Prostate gland (tissue), 2 donors: ENCODE data around the gene CLECL1.

Source experiments
- CTCF ChIP-seq, 4 experiments: fragments of 200-600 bp in 2 of 4; fragments of 450-650 bp in 2 of 4; sonication (generic) in 2 of 4; IDR thresholded peaks; 1 replicate in 3 of 4; 2 replicates in 1 of 4; pipeline ENCODE4 v1.5.1; 2016 to 2019; ENCODE audit warnings: antibody characterized with exemption in 4 of 4, mild to moderate bottlenecking in 2 of 4, moderate library complexity in 2 of 4
- POLR2AphosphoS5 ChIP-seq: sonication (generic); formaldehyde crosslinking; IDR thresholded peaks from one replicate; pipeline ENCODE4 v1.6.1; 2017; ENCODE audit warnings: antibody characterized with exemption

- TF ChIP-seq CTCF (IDR thresholded peaks at IDR 0.05) (no peak), POLR2AphosphoS5 (no peak)
Observed at GRCh38 chr12:9724023-9724422, 8.9 kb downstream of the CLECL1 start.
